Neural progenitor cell (in vitro differentiated cells): ENCODE data around the gene SCP2. TPM values are rescaled to one million over a fixed set of nuclear protein-coding genes. Genes with fewer than 3 reads are reported as not detected.

ENCODE experiments used
- DNase-seq: peaks from one replicate; pipeline ENCODE4 v3.0.0-alpha.2; 2016; ENCODE audit warnings: low spot score
- H2AFZ ChIP-seq: fragments of 200-600 bp; sonication (generic); replicated peaks from 2 replicates; pipeline ENCODE4 v1.6.1; 2016; ENCODE audit warnings: antibody characterized with exemption
- H3F3A ChIP-seq: fragments of 200-600 bp; sonication (generic); 2 replicates; pipeline ENCODE4 v1.6.1; 2016; ENCODE audit warnings: antibody characterized with exemption, low read depth
- H3K27ac ChIP-seq: fragments of 200-600 bp; sonication (generic); 2 replicates; pipeline ENCODE4 v1.5.1; 2016; ENCODE audit warnings: mild to moderate bottlenecking
- H3K27me3 ChIP-seq: fragments of 200-600 bp; sonication (generic); 2 replicates; pipeline ENCODE4 v1.6.1; 2016; ENCODE audit warnings: mild to moderate bottlenecking, moderate library complexity
- H3K36me3 ChIP-seq: fragments of 200-600 bp; sonication (generic); 2 replicates; pipeline ENCODE4 v1.5.1; 2016
- H3K4me1 ChIP-seq: fragments of 200-600 bp; sonication (generic); 2 replicates; pipeline ENCODE4 v1.6.1; 2016; ENCODE audit warnings: mixed run types
- H3K4me2 ChIP-seq: fragments of 200-600 bp; sonication (generic); 2 replicates; pipeline ENCODE4 v1.6.1; 2016
- H3K4me3 ChIP-seq: fragments of 200-600 bp; sonication (generic); 2 replicates; pipeline ENCODE4 v1.5.1; 2016
- H3K79me2 ChIP-seq: fragments of 200-600 bp; sonication (generic); 2 replicates; pipeline ENCODE4 v1.6.1; 2016; ENCODE audit warnings: low read depth
- H3K9ac ChIP-seq: fragments of 200-600 bp; sonication (generic); 2 replicates; pipeline ENCODE4 v1.6.1; 2016
- H3K9me3 ChIP-seq: fragments of 200-600 bp; sonication (generic); 2 replicates; pipeline ENCODE4 v1.5.1; 2016; ENCODE audit warnings: low read depth
- H4K20me1 ChIP-seq: fragments of 200-600 bp; sonication (generic); 2 replicates; pipeline ENCODE4 v1.6.1; 2016; ENCODE audit warnings: low read depth
- H3K27ac Mint-ChIP-seq: 3 replicates; pipeline ENCODE4 v1.8.0; 2021; ENCODE audit warnings: mixed read lengths
- H3K27me3 Mint-ChIP-seq: 2 replicates; pipeline ENCODE4 v1.8.0; 2022; ENCODE audit warnings: low read depth, mild to moderate bottlenecking, inconsistent platforms, moderate library complexity, mixed read lengths; ENCODE audit not compliant: insufficient read depth
- H3K36me3 Mint-ChIP-seq: 3 replicates; pipeline ENCODE4 v1.8.0; 2021; ENCODE audit warnings: mixed read lengths
- H3K4me1 Mint-ChIP-seq: 3 replicates; pipeline ENCODE4 v1.8.0; 2021; ENCODE audit warnings: mixed read lengths
- H3K4me3 Mint-ChIP-seq: 3 replicates; pipeline ENCODE4 v1.8.0; 2021; ENCODE audit warnings: mild to moderate bottlenecking, moderate library complexity, mixed read lengths
- H3K9me3 Mint-ChIP-seq: 3 replicates; pipeline ENCODE4 v1.8.0; 2020; ENCODE audit warnings: mixed read lengths
- CTCF ChIP-seq: fragments of 200-600 bp; sonication (generic); IDR thresholded peaks from 2 replicates; pipeline ENCODE4 v1.5.1; 2017; ENCODE audit warnings: antibody characterized with exemption, mild to moderate bottlenecking
- EZH2 ChIP-seq: fragments of 200-600 bp; sonication (generic); IDR thresholded peaks from 2 replicates; pipeline ENCODE4 v1.6.1; 2017; ENCODE audit warnings: antibody characterized with exemption, mild to moderate bottlenecking, moderate library complexity
- EZH2phosphoT487 ChIP-seq: fragments of 200-600 bp; sonication (generic); IDR thresholded peaks from 2 replicates; pipeline ENCODE4 v1.6.1; 2017; ENCODE audit warnings: antibody characterized with exemption
- total RNA-seq: library from RNA; depleted of rRNA; stranded (reverse); fragments of >200 nt; gene quantifications from 2 replicates; pipeline ENCODE4 v1.2.3, GENCODE V29; 2015; ENCODE audit warnings: low replicate concordance

The SCP2 gene
- total RNA-seq, 1 donor from 2014 or later = 101 TPM

DNA sequence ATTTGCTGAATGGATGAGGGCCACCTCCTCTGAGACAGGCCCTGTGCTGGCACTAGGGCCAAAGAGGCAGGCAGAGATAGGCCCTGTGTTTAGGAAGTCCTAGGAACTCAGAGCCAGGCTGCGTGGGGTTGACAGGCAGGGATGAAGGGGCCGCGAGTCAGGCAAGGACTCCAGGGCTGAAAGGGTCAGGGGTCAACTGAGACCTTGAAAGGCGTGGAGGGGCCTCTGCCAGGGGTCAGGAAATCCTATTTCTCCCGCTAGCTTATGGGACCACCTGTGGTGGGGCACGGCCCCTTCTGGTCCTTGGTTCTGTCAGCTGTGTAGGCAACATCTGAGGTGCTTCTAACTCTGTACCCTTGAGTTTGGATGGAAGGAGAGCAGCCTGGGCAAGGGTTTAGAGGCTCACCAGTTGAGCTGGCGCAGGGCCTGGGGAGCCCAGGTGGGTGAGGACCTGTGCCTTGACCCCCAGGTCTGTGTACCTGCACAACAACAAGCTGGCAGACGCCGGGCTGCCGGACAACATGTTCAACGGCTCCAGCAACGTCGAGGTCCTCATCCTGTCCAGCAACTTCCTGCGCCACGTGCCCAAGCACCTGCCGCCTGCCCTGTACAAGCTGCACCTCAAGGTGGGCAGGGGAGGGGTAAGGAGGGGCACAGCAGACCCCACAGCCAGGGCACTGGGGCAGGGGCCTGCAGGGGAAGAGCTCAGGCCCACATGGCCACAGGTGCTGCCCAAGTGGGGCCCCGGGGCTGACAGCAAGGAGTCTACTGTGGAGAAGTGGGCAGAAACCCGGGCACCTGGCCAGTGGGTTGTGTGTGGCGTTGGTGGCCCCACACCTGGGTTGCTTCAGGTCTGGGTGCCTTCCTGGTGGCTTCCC, 149.9 kb downstream of the SCP2 start:
- Histone ChIP-seq H2AFZ (no peak overlapping the region), H3F3A (no peaks in the 10 kb centered on the region), H3K36me3 (no peaks in the 10 kb centered on the region), H3K4me1 (peaks cover 23% of the 10 kb centered on the region), H3K9me3 (no peaks in the 10 kb centered on the region), H4K20me1 (no peaks in the 10 kb centered on the region), H3K27ac (no peak overlapping the region), H3K4me3 (no peak overlapping the region), H3K9ac (no peak overlapping the region), H3K79me2 (no peaks in the 10 kb centered on the region), H3K4me2 (peak overlapping the region; percentile 22), H3K27me3 (no peaks in the 10 kb centered on the region)
- no peaks in the 10 kb centered on the region for H3K36me3 Mint-ChIP-seq
- peaks cover 18% of the 10 kb centered on the region for H3K27me3 Mint-ChIP-seq
- no peak overlapping the region for H3K27ac Mint-ChIP-seq
- peak; percentile 60 for DNase-seq
- no peak overlapping the region for H3K4me3 Mint-ChIP-seq
- no peak for TF ChIP-seq EZH2phosphoT487
- no peak for TF ChIP-seq EZH2
- H3K9me3 Mint-ChIP-seq = peaks cover 2% of the 10 kb centered on the region
- H3K4me1 Mint-ChIP-seq = peaks cover 22% of the 10 kb centered on the region

DNA sequence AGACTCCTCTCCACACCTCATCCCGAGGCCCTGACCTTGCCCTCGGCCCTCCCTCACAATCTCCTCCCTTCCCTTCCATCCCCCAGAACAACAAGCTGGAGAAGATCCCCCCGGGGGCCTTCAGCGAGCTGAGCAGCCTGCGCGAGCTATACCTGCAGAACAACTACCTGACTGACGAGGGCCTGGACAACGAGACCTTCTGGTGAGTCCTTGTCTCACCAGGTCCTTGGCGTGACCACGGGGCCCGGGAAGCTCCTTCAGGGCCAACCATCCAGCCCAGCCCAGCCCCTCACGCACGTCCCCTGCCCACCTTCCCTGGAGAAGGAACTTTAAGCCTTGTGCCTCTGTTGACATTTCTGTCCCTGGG, 150.5 kb downstream of the SCP2 start:
- Mint-ChIP-seq H3K4me1 (peaks cover 25% of the 10 kb centered on the region), H3K9me3 (peaks cover 2% of the 10 kb centered on the region), H3K27me3 (peaks cover 23% of the 10 kb centered on the region), H3K4me3 (no peak overlapping the region), H3K27ac (no peak overlapping the region), H3K36me3 (no peaks in the 10 kb centered on the region)
- H3K4me3 ChIP-seq = no peak overlapping the region
- H4K20me1 ChIP-seq = no peaks in the 10 kb centered on the region
- TF ChIP-seq EZH2 (no peak), CTCF (no peak), EZH2phosphoT487 (no peak)
- H3K9ac ChIP-seq = no peak overlapping the region
- H3K4me2 ChIP-seq = no peak overlapping the region
- no peak overlapping the region for H2AFZ ChIP-seq
- H3K36me3 ChIP-seq = no peaks in the 10 kb centered on the region
- H3K27ac ChIP-seq = no peak overlapping the region
- H3F3A ChIP-seq = no peaks in the 10 kb centered on the region
- H3K4me1 ChIP-seq = peaks cover 28% of the 10 kb centered on the region
- no peak for DNase-seq
- H3K9me3 ChIP-seq = no peaks in the 10 kb centered on the region
- H3K27me3 ChIP-seq = no peaks in the 10 kb centered on the region
- H3K79me2 ChIP-seq = no peaks in the 10 kb centered on the region

DNA sequence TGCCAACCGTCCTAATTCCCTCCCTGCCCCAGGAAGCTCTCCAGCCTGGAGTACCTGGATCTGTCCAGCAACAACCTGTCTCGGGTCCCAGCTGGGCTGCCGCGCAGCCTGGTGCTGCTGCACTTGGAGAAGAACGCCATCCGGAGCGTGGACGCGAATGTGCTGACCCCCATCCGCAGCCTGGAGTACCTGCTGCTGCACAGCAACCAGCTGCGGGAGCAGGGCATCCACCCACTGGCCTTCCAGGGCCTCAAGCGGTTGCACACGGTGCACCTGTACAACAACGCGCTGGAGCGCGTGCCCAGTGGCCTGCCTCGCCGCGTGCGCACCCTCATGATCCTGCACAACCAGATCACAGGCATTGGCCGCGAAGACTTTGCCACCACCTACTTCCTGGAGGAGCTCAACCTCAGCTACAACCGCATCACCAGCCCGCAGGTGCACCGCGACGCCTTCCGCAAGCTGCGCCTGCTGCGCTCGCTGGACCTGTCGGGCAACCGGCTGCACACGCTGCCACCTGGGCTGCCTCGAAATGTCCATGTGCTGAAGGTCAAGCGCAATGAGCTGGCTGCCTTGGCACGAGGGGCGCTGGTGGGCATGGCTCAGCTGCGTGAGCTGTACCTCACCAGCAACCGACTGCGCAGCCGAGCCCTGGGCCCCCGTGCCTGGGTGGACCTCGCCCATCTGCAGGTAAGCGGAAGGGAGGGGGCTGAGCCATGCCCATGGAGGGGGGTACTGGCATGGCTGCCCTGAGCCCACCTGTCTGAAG, 151.4 kb downstream of the SCP2 start:
- H3K9me3 ChIP-seq = no peaks in the 10 kb centered on the region
- Mint-ChIP-seq H3K4me3 (no peak overlapping the region), H3K27ac (no peak overlapping the region), H3K4me1 (peaks cover 27% of the 10 kb centered on the region), H3K9me3 (peaks cover 2% of the 10 kb centered on the region), H3K36me3 (no peaks in the 10 kb centered on the region), H3K27me3 (peaks cover 24% of the 10 kb centered on the region)
- no peak overlapping the region for H3K4me3 ChIP-seq
- peaks cover 25% of the 10 kb centered on the region for H3K4me1 ChIP-seq
- H3K9ac ChIP-seq = no peak overlapping the region
- H2AFZ ChIP-seq = no peak overlapping the region
- H3K27ac ChIP-seq = no peak overlapping the region
- TF ChIP-seq EZH2 = no peak
- no peak for TF ChIP-seq CTCF
- no peak for TF ChIP-seq EZH2phosphoT487
- DNase-seq = no peak
- no peaks in the 10 kb centered on the region for H3K27me3 ChIP-seq
- H3F3A ChIP-seq = no peaks in the 10 kb centered on the region
- no peaks in the 10 kb centered on the region for H4K20me1 ChIP-seq
- no peaks in the 10 kb centered on the region for H3K79me2 ChIP-seq
- H3K4me2 ChIP-seq = no peak overlapping the region
- no peaks in the 10 kb centered on the region for H3K36me3 ChIP-seq
